Mucosa of rectum (tissue), 2 donors: Measurements from ENCODE around the gene SLC25A21.
"Not testable (repeated sequence)": the region's sequence is repeated elsewhere in the genome, so short reads cannot be mapped to it uniquely, and the experiment has no call there.

Experiments used
- H3K27ac ChIP-seq, 2 donors: one replicate each; pipeline ENCODE4 v1.7.0; 2013; ENCODE audit warnings: inconsistent platforms in 2 of 2, low read depth in 2 of 2, low read length in 2 of 2
- H3K27me3 ChIP-seq, 2 donors: one replicate each; pipeline ENCODE4 v1.7.0; 2013; ENCODE audit warnings: low read length in 2 of 2; ENCODE audit not compliant: control insufficient read depth in 2 of 2, insufficient read depth in 2 of 2
- H3K36me3 ChIP-seq, 2 donors: one replicate each; pipeline ENCODE4 v1.7.0; 2013; ENCODE audit warnings: low read length in 2 of 2; ENCODE audit not compliant: control insufficient read depth in 2 of 2, insufficient read depth in 2 of 2
- H3K4me1 ChIP-seq, 2 donors: one replicate each; pipeline ENCODE4 v1.7.0; 2013; ENCODE audit warnings: low read length in 2 of 2, mild to moderate bottlenecking in 1 of 2; ENCODE audit not compliant: control insufficient read depth in 2 of 2, insufficient read depth in 2 of 2
- H3K4me3 ChIP-seq, 2 donors: one replicate each; pipeline ENCODE4 v1.7.0; 2013; ENCODE audit warnings: low read length in 2 of 2
- H3K9ac ChIP-seq, 2 donors: one replicate each; pipeline ENCODE4 v1.7.0; 2013; ENCODE audit warnings: low read length in 2 of 2, low read depth in 1 of 2, mild to moderate bottlenecking in 1 of 2
- H3K9me3 ChIP-seq, 2 donors: one replicate each; pipeline ENCODE4 v1.7.0; 2013; ENCODE audit warnings: low read length in 2 of 2; ENCODE audit not compliant: control insufficient read depth in 2 of 2
- donor health status: healthy.
- donor health status: Normal muscosa, but diverticular disease.

SLC25A21 gene

DNA sequence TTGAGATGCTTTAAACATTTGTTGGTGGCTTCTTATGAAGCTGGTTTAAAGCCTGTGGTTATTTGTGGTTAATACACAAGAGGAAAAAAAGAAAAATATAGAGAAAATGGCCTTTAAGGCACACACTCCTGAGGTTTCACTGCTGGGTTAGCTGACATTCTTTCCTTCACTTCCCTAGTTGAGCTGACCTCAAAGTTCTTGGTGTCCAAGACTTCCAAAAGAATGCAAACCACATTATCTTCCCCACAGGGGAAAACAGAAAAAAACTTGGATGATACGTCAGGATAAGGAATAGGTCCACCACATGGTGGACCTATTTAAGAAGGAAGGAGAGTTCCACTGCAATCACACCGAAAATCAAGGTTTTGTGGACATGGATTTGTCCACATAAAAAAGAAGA is 94.3 kb downstream of the SLC25A21 start:
- Histone ChIP-seq H3K36me3 (no peaks in the 10 kb centered on the region), H3K4me1 (no peaks in the 10 kb centered on the region), H3K9ac (no peak overlapping the region), H3K27ac (no peak overlapping the region), H3K4me3 (no peak overlapping the region), H3K9me3 (peaks cover 0 to 2% of the 10 kb centered on the region in 2 donors), H3K27me3 (no peaks in the 10 kb centered on the region)

DNA sequence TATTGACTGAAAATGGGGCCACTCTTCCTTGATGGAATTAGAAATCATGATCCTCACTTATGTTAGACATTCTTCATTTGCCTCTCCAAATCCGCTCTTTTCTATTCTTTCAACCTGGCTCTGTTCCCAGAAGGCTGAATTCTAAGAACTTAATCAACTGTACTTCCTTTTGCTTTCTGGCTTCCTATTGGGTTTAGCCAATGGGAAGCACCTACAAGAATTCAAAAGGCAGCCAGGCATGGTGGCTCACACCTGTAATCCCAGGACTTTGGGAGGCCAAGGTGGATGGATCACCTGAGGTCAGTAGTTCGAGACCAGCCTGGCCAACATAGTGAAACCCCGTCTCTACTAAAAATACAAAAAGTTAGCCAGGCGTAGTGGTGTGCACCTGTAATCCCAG is 98.1 kb downstream of the SLC25A21 start:
- not testable (repeated sequence) for H3K27ac ChIP-seq, H3K27me3 ChIP-seq, H3K36me3 ChIP-seq, H3K9ac ChIP-seq, H3K4me1 ChIP-seq, H3K9me3 ChIP-seq, H3K4me3 ChIP-seq

DNA sequence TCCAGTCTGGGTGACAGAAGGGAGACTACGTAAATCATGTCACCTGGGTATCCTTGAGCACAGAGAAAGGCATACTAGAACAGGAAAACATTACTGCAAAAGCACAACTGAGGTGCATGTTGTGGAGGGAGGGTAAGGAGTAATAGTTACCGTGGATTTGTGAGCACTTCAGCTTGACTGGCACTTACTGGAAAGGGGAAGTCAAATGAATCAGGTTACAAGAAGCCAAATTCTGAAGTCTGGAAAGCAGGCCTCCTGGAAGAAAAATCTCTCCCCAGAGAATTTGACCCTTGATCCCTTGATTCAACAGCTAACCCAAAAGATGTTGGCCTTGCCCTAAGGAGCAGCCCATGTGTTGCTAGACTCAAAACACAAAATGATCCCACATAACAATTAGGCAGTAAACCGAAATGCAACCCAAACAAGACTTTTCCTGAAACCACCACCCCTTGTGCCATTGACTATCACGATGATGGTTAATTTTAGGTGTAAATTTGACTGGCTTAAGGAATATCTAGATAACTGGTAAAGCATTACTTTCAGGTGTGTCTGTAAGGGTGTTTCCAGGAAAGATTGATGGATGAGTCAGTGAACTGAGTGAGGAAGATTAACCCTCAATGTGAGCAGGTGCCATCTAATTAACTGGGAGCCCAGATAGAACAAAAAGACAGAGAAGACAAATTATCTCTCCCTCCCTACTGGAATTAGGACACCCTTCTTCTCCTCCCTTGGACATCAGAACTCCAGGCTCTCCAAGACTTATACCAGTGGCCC is 108.8 kb downstream of the SLC25A21 start:
- no peak overlapping the region for H3K4me3 ChIP-seq
- H3K4me1 ChIP-seq, result no peaks in the 10 kb centered on the region
- no peaks in the 10 kb centered on the region for H3K36me3 ChIP-seq
- H3K27ac ChIP-seq, result no peak overlapping the region
- H3K27me3 ChIP-seq, result no peaks in the 10 kb centered on the region
- H3K9ac ChIP-seq, result no peak overlapping the region
- no peaks in the 10 kb centered on the region for H3K9me3 ChIP-seq

DNA sequence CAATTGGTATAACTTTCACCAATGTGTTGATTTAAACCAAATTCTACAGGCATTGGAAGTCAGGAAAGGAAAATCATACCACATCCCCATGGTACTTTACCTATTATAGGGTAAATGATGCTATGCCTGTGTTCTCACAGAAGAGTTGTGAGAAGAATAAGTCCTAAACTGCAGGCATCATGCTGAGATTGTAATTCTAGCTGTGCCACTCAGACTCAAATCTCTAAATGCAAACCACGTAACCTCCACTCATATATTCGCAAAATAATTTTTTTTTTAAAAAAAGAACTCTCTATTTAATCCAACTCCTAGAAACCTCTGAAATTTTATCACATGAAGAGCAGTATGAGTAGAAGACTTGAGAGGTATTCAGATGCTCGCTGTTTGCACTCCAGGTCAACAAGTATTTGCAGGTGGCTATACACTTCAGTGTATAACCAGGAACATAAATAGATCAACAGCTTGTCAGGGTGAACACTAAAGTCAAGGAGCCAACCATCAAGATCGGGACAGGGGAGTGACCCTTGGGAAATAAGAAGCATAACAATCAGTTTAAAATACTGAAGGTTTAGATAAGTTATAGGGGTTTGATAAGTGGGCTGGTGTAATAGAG is 110.1 kb downstream of the SLC25A21 start:
- Histone ChIP-seq H3K36me3 (no peaks in the 10 kb centered on the region), H3K4me3 (no peak overlapping the region), H3K9me3 (no peaks in the 10 kb centered on the region), H3K27me3 (no peaks in the 10 kb centered on the region), H3K27ac (no peak overlapping the region), H3K9ac (no peak overlapping the region), H3K4me1 (no peaks in the 10 kb centered on the region)

DNA sequence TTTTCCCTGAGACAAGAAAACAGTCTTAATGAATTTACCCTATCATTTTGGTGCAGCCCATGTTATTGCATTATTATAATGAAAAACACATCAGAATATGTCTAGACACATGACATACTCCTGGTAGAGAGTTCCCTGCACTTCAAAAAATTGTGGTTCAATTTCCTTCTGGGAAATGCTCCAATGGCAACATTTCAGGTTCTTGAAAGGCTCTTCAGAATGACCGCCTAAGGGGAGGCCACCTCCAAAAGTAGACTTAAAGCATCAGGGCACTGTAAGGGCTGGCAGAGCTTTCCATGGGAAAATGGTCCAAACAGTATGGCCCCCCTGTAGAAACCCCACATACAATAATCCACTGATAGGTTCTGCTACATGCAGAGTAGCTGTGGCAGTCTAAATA is 110.7 kb downstream of the SLC25A21 start:
- no peak overlapping the region for H3K27ac ChIP-seq

DNA sequence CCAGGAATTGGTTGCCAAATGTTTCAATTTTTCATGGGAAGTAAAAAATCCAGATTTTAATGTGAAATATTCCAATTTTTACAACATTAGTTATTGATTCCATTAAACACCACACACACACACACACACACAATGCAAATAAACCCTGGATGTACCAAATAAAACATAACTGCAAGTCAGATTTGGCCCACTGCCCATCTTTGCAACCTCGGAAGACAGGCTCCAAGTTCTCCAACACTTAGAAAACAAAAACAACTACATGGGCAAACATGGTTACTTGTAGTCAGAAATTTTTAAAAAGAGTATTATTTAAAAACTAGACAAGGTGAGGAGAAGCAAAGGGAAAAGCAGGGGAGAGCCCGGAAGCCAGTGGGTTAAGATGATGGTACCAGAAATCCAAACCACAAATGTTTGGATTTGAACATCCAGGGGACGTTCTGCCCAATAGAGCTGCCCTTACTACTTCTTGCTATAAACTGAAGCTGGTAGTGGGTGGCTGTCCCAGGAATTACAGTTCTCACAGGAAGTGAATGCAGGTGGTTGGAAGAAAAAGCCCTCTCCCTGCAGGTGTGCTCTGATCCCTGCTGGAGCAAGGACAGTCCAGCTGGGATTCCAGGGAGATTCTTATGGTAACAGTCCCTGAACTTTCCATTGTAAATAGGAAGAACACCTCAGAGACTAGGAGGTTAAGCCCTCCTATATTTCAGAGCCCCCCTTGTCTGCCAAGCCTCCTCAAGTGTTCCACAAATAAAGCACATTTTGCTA is 111.7 kb downstream of the SLC25A21 start:
- H3K27me3 ChIP-seq, result no peaks in the 10 kb centered on the region
- H3K36me3 ChIP-seq, result no peaks in the 10 kb centered on the region

More for the DNA sequence above, 110.7 kb downstream of the SLC25A21 start:
- Histone ChIP-seq H3K27me3 (no peaks in the 10 kb centered on the region), H3K9ac (no peak overlapping the region), H3K4me3 (no peak overlapping the region), H3K4me1 (no peaks in the 10 kb centered on the region), H3K9me3 (no peaks in the 10 kb centered on the region), H3K36me3 (no peaks in the 10 kb centered on the region)

DNA sequence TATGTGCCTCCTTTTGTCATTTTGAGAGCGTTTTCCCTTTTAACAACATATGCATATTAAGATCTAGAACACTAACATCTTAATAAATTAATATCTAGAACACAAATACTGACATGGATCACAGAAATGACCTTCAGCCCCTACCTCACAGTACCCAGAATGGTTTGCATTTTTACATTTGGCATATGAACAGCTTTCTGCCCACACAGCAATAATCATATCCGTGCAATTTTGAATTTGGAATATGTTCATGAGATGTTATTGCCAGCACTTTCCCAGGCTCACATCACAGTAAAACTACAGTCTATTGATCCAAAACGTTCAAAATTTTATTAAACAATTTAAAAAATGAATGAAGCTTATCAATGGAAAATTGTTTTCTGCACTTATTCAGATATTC is 114.6 kb downstream of the SLC25A21 start:
- no peaks in the 10 kb centered on the region for H3K9me3 ChIP-seq
- no peaks in the 10 kb centered on the region for H3K27me3 ChIP-seq

More for the DNA sequence above, 111.7 kb downstream of the SLC25A21 start:
- Histone ChIP-seq H3K4me1 (no peaks in the 10 kb centered on the region), H3K9ac (no peak overlapping the region), H3K4me3 (no peak overlapping the region), H3K9me3 (no peaks in the 10 kb centered on the region), H3K27ac (no peak overlapping the region)

DNA sequence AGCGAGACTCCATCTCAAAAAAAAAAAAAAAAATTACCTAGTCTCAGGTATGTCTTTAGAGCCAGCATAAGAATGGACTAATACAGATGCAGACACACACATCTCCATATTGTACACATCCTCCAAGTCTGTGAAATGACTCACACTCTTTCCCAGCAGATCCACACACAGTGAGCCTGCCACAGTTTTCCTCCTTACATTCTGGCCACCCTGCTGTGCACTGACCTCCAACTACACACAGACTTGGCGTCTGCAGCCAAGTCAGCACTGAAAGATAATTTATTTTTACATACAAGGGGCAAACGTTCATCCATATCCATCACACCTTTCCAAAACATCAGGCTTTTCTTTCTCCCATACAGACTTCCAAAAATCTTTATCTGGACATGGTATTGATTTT is 115.9 kb downstream of the SLC25A21 start:
- H3K9ac ChIP-seq, result no peak overlapping the region
- H3K27ac ChIP-seq, result no peak overlapping the region
- H3K27me3 ChIP-seq, result no peaks in the 10 kb centered on the region
- no peaks in the 10 kb centered on the region for H3K36me3 ChIP-seq
- H3K9me3 ChIP-seq, result no peaks in the 10 kb centered on the region
- no peak overlapping the region for H3K4me3 ChIP-seq
- H3K4me1 ChIP-seq, result no peaks in the 10 kb centered on the region

More for the DNA sequence above, 114.6 kb downstream of the SLC25A21 start:
- Histone ChIP-seq H3K27ac (no peak overlapping the region), H3K9ac (no peak overlapping the region), H3K4me1 (no peaks in the 10 kb centered on the region), H3K36me3 (no peaks in the 10 kb centered on the region), H3K4me3 (no peak overlapping the region)

DNA sequence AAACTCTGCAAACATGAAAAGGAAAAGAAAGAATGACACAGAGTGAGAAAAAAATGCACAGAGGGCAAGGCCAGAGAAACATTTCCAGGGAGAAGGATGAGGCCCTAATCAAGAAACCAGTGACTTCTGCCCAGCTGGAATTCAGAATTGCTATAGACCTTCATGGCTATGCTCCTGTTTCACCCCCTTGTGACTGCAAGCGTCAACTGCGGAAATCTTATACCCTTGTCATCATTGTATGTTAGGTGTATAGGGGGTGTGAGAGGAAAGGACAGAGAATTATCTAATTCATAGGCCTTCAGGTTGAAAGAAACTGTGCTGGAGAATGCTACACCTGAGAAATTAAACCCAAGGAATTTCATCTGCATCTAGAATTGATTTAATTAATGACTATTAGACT is 117.5 kb downstream of the SLC25A21 start:
- no peak overlapping the region for H3K9ac ChIP-seq
- H3K9me3 ChIP-seq, result no peaks in the 10 kb centered on the region
- no peaks in the 10 kb centered on the region for H3K27me3 ChIP-seq
- no peak overlapping the region for H3K27ac ChIP-seq
- H3K36me3 ChIP-seq, result no peaks in the 10 kb centered on the region
- no peak overlapping the region for H3K4me3 ChIP-seq
- no peaks in the 10 kb centered on the region for H3K4me1 ChIP-seq

DNA sequence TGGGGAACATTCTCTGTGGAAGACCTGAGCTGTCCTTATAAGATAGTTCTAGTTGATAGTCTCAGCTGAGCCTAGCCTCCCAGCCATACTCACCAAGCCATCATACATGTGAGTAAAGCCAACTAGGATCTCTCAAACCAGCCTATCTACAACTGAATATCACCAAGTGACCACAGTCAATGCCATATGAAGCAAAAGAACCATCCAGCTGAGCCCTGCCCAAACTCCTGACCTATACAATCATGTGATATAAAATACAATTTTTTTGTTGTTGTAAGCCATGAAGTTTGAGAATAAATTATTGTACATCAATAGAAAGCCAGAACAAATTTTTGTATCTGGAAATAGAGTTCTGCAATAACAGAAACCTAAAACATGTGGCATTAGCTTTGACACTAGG is 118.3 kb downstream of the SLC25A21 start:
- no peaks in the 10 kb centered on the region for H3K27me3 ChIP-seq
- H3K4me3 ChIP-seq, result no peak overlapping the region
- no peaks in the 10 kb centered on the region for H3K9me3 ChIP-seq
- no peak overlapping the region for H3K27ac ChIP-seq
- no peaks in the 10 kb centered on the region for H3K36me3 ChIP-seq
- H3K9ac ChIP-seq, result no peak overlapping the region
- no peaks in the 10 kb centered on the region for H3K4me1 ChIP-seq
